HepG2 (cell line): Measurements from ENCODE around the gene CYP2W1. TPM values are rescaled to one million over a fixed set of nuclear protein-coding genes. Genes with fewer than 3 reads are reported as not detected.

ENCODE experiments used
- ARHGAP35 ChIP-seq: sonication (generic); formaldehyde crosslinking; IDR thresholded peaks from 2 replicates; pipeline ENCODE4 v1.9.0; 2022; ENCODE audit warnings: mild to moderate bottlenecking, inconsistent platforms, moderate library complexity, missing genetic modification reagents, borderline replicate concordance
- ELF1 ChIP-seq: sonication (generic); formaldehyde crosslinking; IDR thresholded peaks from 2 replicates; pipeline ENCODE4 v1.4.0; 2020; ENCODE audit warnings: missing genetic modification reagents
- HMG20B ChIP-seq: conservative IDR thresholded peaks from 2 replicates; pipeline ENCODE4 v1.6.1; 2016; ENCODE audit warnings: missing genetic modification reagents, missing compliant biosample characterization
- JUND ChIP-seq: sonication (generic); formaldehyde crosslinking; IDR thresholded peaks from 2 replicates; pipeline ENCODE4 v1.8.0; 2022; ENCODE audit warnings: mild to moderate bottlenecking, missing genetic modification reagents
- KDM5A ChIP-seq: fragments of 200-600 bp; sonication (generic); IDR thresholded peaks from 2 replicates; pipeline ENCODE4 v1.7.0; 2018; ENCODE audit warnings: antibody characterized with exemption, mild to moderate bottlenecking, low read length, borderline replicate concordance
- KLF12 ChIP-seq: sonication (generic); formaldehyde crosslinking; IDR thresholded peaks from 2 replicates; pipeline ENCODE4 v1.4.0; 2020; ENCODE audit warnings: missing genetic modification reagents, borderline replicate concordance
- TEAD2 ChIP-seq: sonication (generic); formaldehyde crosslinking; IDR thresholded peaks from 2 replicates; pipeline ENCODE4 v1.9.0; 2021; ENCODE audit warnings: missing genetic modification reagents
- ZNF556 ChIP-seq: sonication (generic); formaldehyde crosslinking; IDR thresholded peaks from 2 replicates; pipeline ENCODE4 v1.4.0; 2020; ENCODE audit warnings: mild to moderate bottlenecking, missing genetic modification reagents, borderline replicate concordance
- ZNF670 ChIP-seq: sonication (generic); formaldehyde crosslinking; IDR thresholded peaks from 2 replicates; pipeline ENCODE4 v1.8.0; 2022; ENCODE audit warnings: mild to moderate bottlenecking, missing genetic modification reagents, borderline replicate concordance
- ZZZ3 ChIP-seq: sonication (generic); formaldehyde crosslinking; IDR thresholded peaks from 2 replicates; pipeline ENCODE4 v1.4.0; 2020; ENCODE audit warnings: missing genetic modification reagents, mild to moderate bottlenecking, borderline replicate concordance
- polyA plus RNA-seq, 8 experiments: library from polyadenylated mRNA; depleted of rRNA in 3 of 8; stranded (reverse) in 7 of 8; unstranded in 1 of 8; fragments of >200 nt; fragmentation: Illumina TruSeq in 4 of 8; extraction: Trizol in 4 of 8; gene quantifications; 2 replicates each; pipeline versions ENCODE4 v1.2.1 to v1.2.3, GENCODE V29; 2011 to 2016; ENCODE audit warnings: low read depth in 4 of 8, missing spikeins in 1 of 8, mixed read lengths in 1 of 8; ENCODE audit not compliant: insufficient read depth in 1 of 8
- total RNA-seq, 5 experiments: library from RNA; depleted of rRNA; stranded (reverse); fragments of >200 nt; fragmentation: Illumina TruSeq; extraction: Trizol; gene quantifications; 2 replicates each; pipeline ENCODE4 v1.2.3, GENCODE V29; 2016; ENCODE audit warnings: low read depth in 1 of 5
- TF ChIP-seq, protein P1 (sequence below): sonication (generic); formaldehyde crosslinking; IDR thresholded peaks from 2 replicates; pipeline ENCODE4 v1.4.0; 2020; ENCODE audit warnings: mild to moderate bottlenecking, missing genetic modification reagents
- TF ChIP-seq, protein P2 (sequence below): sonication (generic); formaldehyde crosslinking; IDR thresholded peaks from 2 replicates; pipeline ENCODE4 v1.4.0; 2020; ENCODE audit warnings: mild to moderate bottlenecking, missing genetic modification reagents
- TF ChIP-seq, protein P3 (sequence below): sonication (generic); formaldehyde crosslinking; IDR thresholded peaks from 2 replicates; pipeline ENCODE4 v1.5.0; 2020; ENCODE audit warnings: mild to moderate bottlenecking, missing genetic modification reagents, borderline replicate concordance
- TF ChIP-seq, protein P4 (sequence below): IDR thresholded peaks from 2 replicates; pipeline ENCODE4 v1.6.1; 2016; ENCODE audit warnings: missing genetic modification reagents, missing compliant biosample characterization

The CYP2W1 gene
- total and polyA plus RNA-seq, 2 of the 13 experiments (the other 11 are each of a cell fraction or from before 2014, with no cell fraction given): 19.5 to 31.7 TPM

- TF ChIP-seq, protein P1, sequence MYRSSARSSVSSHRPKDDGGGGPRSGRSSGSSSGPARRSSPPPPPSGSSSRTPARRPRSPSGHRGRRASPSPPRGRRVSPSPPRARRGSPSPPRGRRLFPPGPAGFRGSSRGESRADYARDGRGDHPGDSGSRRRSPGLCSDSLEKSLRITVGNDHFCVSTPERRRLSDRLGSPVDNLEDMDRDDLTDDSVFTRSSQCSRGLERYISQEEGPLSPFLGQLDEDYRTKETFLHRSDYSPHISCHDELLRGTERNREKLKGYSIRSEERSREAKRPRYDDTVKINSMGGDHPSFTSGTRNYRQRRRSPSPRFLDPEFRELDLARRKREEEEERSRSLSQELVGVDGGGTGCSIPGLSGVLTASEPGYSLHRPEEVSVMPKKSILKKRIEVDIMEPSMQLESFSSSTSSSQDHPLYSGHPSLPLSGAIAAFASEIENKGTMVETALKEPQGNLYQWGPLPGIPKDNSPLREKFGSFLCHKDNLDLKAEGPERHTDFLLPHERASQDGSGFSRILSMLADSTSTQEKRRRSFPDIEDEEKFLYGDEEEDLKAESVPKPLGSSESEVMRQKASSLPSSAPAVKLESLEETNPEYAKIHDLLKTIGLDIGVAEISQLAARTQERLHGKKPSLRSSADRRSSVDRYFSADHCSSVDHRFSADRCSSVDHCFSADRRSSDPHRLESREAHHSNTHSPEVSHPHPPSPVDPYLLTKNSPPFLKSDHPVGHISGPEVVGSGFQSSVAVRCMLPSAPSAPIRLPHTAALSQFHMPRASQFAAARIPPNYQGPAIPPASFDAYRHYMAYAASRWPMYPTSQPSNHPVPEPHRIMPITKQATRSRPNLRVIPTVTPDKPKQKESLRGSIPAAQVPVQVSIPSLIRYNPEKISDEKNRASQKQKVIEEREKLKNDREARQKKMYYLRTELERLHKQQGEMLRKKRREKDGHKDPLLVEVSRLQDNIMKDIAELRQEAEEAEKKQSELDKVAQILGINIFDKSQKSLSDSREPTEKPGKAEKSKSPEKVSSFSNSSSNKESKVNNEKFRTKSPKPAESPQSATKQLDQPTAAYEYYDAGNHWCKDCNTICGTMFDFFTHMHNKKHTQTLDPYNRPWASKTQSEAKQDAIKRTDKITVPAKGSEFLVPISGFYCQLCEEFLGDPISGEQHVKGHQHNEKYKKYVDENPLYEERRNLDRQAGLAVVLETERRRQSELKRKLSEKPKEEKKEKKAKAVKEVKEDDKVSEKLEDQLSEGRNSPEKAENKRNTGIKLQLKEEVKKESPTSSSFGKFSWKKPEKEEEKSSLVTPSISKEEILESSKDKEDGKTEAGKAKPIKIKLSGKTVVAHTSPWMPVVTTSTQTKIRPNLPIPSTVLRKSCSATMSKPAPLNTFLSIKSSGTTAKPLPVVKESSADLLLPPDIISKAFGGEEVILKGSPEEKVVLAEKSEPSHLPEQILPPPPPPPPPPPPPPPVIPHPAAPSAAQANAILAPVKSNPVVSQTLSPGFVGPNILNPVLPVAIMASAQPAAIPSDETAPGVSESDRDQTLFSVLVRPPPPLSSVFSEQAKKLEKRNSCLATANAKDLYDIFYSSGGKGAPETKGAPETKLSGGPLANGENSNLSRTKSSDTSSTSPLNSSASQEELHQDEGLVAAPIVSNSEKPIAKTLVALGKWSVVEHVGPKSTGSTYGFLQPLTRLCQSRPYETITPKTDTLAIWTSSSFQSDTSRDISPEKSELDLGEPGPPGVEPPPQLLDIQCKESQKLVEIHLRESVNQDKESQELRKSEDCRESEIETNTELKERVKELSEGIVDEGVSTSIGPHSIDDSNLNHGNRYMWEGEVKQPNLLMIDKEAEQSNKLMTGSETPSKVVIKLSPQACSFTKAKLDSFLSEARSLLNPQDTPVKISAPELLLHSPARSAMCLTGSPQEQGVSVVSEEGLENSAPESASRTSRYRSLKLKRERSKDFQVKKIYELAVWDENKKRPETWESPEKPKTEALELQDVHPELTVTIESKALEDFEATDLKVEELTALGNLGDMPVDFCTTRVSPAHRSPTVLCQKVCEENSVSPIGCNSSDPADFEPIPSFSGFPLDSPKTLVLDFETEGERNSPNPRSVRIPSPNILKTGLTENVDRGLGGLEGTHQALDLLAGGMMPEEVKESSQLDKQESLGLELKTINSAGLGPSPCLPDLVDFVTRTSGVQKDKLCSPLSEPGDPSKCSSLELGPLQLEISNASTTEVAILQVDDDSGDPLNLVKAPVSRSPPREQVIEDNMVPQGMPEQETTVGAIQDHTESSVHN (CRISPR knock-in tag): peak; percentile 48
- TF ChIP-seq KDM5A (no peak), ZNF670 (peak; percentile 81), KLF12 (CRISPR knock-in tag) (0 out of 2 replicates have a peak, but pooled peaks have one; percentile 44), TEAD2 (CRISPR knock-in tag) (no peak), ARHGAP35 (CRISPR knock-in tag) (no peak), ZNF556 (peak; percentile 95), ELF1 (CRISPR knock-in tag) (peak; percentile 70), ZZZ3 (CRISPR knock-in tag) (no peak), HMG20B (peak; percentile 13; the same call in 1 of the 2 replicates), JUND (peak; percentile 87)
- TF ChIP-seq, protein P2, sequence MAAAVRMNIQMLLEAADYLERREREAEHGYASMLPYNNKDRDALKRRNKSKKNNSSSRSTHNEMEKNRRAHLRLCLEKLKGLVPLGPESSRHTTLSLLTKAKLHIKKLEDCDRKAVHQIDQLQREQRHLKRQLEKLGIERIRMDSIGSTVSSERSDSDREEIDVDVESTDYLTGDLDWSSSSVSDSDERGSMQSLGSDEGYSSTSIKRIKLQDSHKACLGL (CRISPR knock-in tag): peak; percentile 63; the same call in 1 of the 2 replicates
- TF ChIP-seq, protein P3, sequence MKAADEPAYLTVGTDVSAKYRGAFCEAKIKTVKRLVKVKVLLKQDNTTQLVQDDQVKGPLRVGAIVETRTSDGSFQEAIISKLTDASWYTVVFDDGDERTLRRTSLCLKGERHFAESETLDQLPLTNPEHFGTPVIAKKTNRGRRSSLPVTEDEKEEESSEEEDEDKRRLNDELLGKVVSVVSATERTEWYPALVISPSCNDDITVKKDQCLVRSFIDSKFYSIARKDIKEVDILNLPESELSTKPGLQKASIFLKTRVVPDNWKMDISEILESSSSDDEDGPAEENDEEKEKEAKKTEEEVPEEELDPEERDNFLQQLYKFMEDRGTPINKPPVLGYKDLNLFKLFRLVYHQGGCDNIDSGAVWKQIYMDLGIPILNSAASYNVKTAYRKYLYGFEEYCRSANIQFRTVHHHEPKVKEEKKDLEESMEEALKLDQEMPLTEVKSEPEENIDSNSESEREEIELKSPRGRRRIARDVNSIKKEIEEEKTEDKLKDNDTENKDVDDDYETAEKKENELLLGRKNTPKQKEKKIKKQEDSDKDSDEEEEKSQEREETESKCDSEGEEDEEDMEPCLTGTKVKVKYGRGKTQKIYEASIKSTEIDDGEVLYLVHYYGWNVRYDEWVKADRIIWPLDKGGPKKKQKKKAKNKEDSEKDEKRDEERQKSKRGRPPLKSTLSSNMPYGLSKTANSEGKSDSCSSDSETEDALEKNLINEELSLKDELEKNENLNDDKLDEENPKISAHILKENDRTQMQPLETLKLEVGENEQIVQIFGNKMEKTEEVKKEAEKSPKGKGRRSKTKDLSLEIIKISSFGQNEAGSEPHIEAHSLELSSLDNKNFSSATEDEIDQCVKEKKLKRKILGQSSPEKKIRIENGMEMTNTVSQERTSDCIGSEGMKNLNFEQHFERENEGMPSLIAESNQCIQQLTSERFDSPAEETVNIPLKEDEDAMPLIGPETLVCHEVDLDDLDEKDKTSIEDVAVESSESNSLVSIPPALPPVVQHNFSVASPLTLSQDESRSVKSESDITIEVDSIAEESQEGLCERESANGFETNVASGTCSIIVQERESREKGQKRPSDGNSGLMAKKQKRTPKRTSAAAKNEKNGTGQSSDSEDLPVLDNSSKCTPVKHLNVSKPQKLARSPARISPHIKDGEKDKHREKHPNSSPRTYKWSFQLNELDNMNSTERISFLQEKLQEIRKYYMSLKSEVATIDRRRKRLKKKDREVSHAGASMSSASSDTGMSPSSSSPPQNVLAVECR (CRISPR knock-in tag): peak; percentile 83; the same call in 1 of the 2 replicates
- TF ChIP-seq, protein P4, sequence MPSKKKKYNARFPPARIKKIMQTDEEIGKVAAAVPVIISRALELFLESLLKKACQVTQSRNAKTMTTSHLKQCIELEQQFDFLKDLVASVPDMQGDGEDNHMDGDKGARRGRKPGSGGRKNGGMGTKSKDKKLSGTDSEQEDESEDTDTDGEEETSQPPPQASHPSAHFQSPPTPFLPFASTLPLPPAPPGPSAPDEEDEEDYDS (CRISPR knock-in tag): peak; percentile 55; the same call in 1 of the 2 replicates
Observed at GRCh38 chr7:992709-993607, 10.0 kb downstream of the CYP2W1 start (continued).
